GM23338 (cell line): ENCODE data around the gene BMPR1B. TPM values are rescaled to one million over a fixed set of nuclear protein-coding genes. Genes with fewer than 3 reads are reported as not detected.

ENCODE experiments used
- ATAC-seq: fragments of 200-7000 bp; cut with Tn5 transposase; 3 replicates; pipeline ENCODE4 v1.9.1; 2020
- DNase-seq: peaks from one replicate; pipeline ENCODE4 v3.0.0-alpha.2; 2015; ENCODE audit warnings: low spot score
- H2AFZ ChIP-seq: fragments of 200-600 bp; sonication (generic); 2 replicates; pipeline ENCODE4 v1.8.0; 2016; ENCODE audit warnings: antibody characterized with exemption, mild to moderate bottlenecking, moderate library complexity
- H3F3A ChIP-seq: fragments of 200-600 bp; sonication (generic); replicated peaks from 2 replicates; pipeline ENCODE4 v1.8.0; 2017; ENCODE audit warnings: antibody characterized with exemption, mixed run types, low read depth
- H3K27ac ChIP-seq: fragments of 200-600 bp; sonication (generic); 2 replicates; pipeline ENCODE4 v1.6.1; 2016; ENCODE audit warnings: low read depth
- H3K27me3 ChIP-seq: fragments of 200-600 bp; sonication (generic); 2 replicates; pipeline ENCODE4 v1.8.0; 2016; ENCODE audit warnings: mild to moderate bottlenecking, mixed run types, moderate library complexity; ENCODE audit not compliant: insufficient read depth
- H3K36me3 ChIP-seq: fragments of 200-600 bp; sonication (generic); 2 replicates; pipeline ENCODE4 v1.8.0; 2016; ENCODE audit warnings: mild to moderate bottlenecking; ENCODE audit not compliant: insufficient read depth
- H3K4me1 ChIP-seq: fragments of 200-600 bp; sonication (generic); 2 replicates; pipeline ENCODE4 v1.8.0; 2016; ENCODE audit warnings: mild to moderate bottlenecking, moderate library complexity; ENCODE audit not compliant: insufficient read depth
- H3K4me2 ChIP-seq: fragments of 200-600 bp; sonication (generic); 2 replicates; pipeline ENCODE4 v1.7.1; 2017; ENCODE audit warnings: mixed run types
- H3K4me3 ChIP-seq: fragments of 200-600 bp; sonication (generic); 2 replicates; pipeline ENCODE4 v1.6.1; 2016; ENCODE audit warnings: mixed run types
- H3K79me2 ChIP-seq: fragments of 200-600 bp; sonication (generic); replicated peaks from 2 replicates; pipeline ENCODE4 v1.8.0; 2017; ENCODE audit warnings: mild to moderate bottlenecking; ENCODE audit not compliant: insufficient read depth
- H3K9me2 ChIP-seq: fragments of 200-600 bp; sonication (generic); 2 replicates; pipeline ENCODE4 v1.8.0; 2017; ENCODE audit not compliant: insufficient read depth
- H4K20me1 ChIP-seq: fragments of 200-600 bp; sonication (generic); replicated peaks from 2 replicates; pipeline ENCODE4 v1.8.0; 2017; ENCODE audit warnings: mild to moderate bottlenecking; ENCODE audit not compliant: insufficient read depth
- H3K27ac Mint-ChIP-seq: 2 replicates; pipeline ENCODE4 v1.8.0; 2020; ENCODE audit warnings: inconsistent platforms, mild to moderate bottlenecking, moderate library complexity, mixed read lengths
- H3K27me3 Mint-ChIP-seq: 3 replicates; pipeline ENCODE4 v1.8.0; 2022; ENCODE audit warnings: low read depth, mild to moderate bottlenecking, moderate library complexity, mixed read lengths, inconsistent platforms; ENCODE audit not compliant: insufficient read depth, poor library complexity
- H3K36me3 Mint-ChIP-seq: 3 replicates; pipeline ENCODE4 v1.8.0; 2021; ENCODE audit warnings: low read depth, mild to moderate bottlenecking, inconsistent platforms, moderate library complexity, mixed read lengths
- H3K4me1 Mint-ChIP-seq: 3 replicates; pipeline ENCODE4 v1.8.0; 2020; ENCODE audit warnings: mild to moderate bottlenecking, inconsistent platforms, mixed read lengths
- H3K4me3 Mint-ChIP-seq: 3 replicates; pipeline ENCODE4 v1.8.0; 2021; ENCODE audit warnings: moderate library complexity, mild to moderate bottlenecking, inconsistent platforms, mixed read lengths
- H3K9me3 Mint-ChIP-seq: 3 replicates; pipeline ENCODE4 v1.8.0; 2020; ENCODE audit warnings: moderate library complexity, mild to moderate bottlenecking, inconsistent platforms, mixed read lengths
- CREB1 ChIP-seq: fragments of 250-450 bp; sonication (Bioruptor Pico); IDR thresholded peaks from 2 replicates; pipeline ENCODE4 v1.5.0; 2020; ENCODE audit warnings: low read depth, mild to moderate bottlenecking, moderate library complexity
- EZH2phosphoT487 ChIP-seq: fragments of 200-600 bp; sonication (generic); IDR thresholded peaks from one replicate; pipeline ENCODE4 v1.8.1; 2018; ENCODE audit warnings: antibody characterized with exemption; ENCODE audit not compliant: unreplicated experiment
- JUNB ChIP-seq: IDR thresholded peaks from one replicate; pipeline ENCODE4 v1.6.1; 2016; ENCODE audit warnings: antibody characterized with exemption; ENCODE audit not compliant: unreplicated experiment
- NANOG ChIP-seq: IDR thresholded peaks from 2 replicates; pipeline ENCODE4 v1.6.1; 2016; ENCODE audit warnings: antibody characterized with exemption, borderline replicate concordance
- POLR2AphosphoS5 ChIP-seq: IDR thresholded peaks from 2 replicates; pipeline ENCODE4 v1.6.1; 2016; ENCODE audit warnings: antibody characterized with exemption, low read depth
- REST ChIP-seq: IDR thresholded peaks from one replicate; pipeline ENCODE4 v1.6.1; 2018; ENCODE audit warnings: antibody characterized with exemption; ENCODE audit not compliant: unreplicated experiment
- STAT1 ChIP-seq: IDR thresholded peaks from one replicate; pipeline ENCODE4 v1.6.1; 2016; ENCODE audit warnings: antibody characterized with exemption; ENCODE audit not compliant: unreplicated experiment
- ZNF114 ChIP-seq: fragments of 250-450 bp; sonication (Bioruptor Pico); IDR thresholded peaks from 2 replicates; pipeline ENCODE4 v1.5.0; 2020; ENCODE audit warnings: mild to moderate bottlenecking, moderate library complexity
- ZNF331 ChIP-seq: fragments of 250-450 bp; sonication (Bioruptor Pico); IDR thresholded peaks from 2 replicates; pipeline ENCODE4 v1.5.0; 2020; ENCODE audit warnings: low read depth, mild to moderate bottlenecking, moderate library complexity
- ZNF462 ChIP-seq: fragments of 250-450 bp; sonication (Bioruptor Pico); IDR thresholded peaks from 2 replicates; pipeline ENCODE4 v1.5.0; 2020; ENCODE audit warnings: mild to moderate bottlenecking, moderate library complexity
- polyA plus RNA-seq: library from polyadenylated mRNA; unstranded; fragments of >200 nt; fragmentation: Nextera tagmentation; extraction: Ambion mirVana; gene quantifications from 2 replicates; pipeline ENCODE4 v1.2.1, GENCODE V29; 2016
- total RNA-seq: library from RNA; depleted of rRNA; stranded (reverse); fragments of >200 nt; shearing (Covaris generic); gene quantifications from 2 replicates; pipeline ENCODE4 v1.2.3, GENCODE V29; 2014

The BMPR1B gene
- total and polyA plus RNA-seq, 2 experiments from 2014 or later, result 0.48 to 1.0 TPM

GRCh38 chr4:94852616-94853015 lies 94.9 kb downstream of the BMPR1B start:
- H3K36me3 ChIP-seq, result no peaks in the 10 kb centered on the region; the same call in 1 of the 2 replicates
- no peaks in the 10 kb centered on the region for H3K9me3 Mint-ChIP-seq
- H3K4me3 Mint-ChIP-seq, result no peak overlapping the region

More at GRCh38 chr4:94852616-94853015, 94.9 kb downstream of the BMPR1B start:
- no peaks in the 10 kb centered on the region for H3K27me3 ChIP-seq
- H3K4me1 Mint-ChIP-seq, result peaks cover 16% of the 10 kb centered on the region
- no peaks in the 10 kb centered on the region for H3F3A ChIP-seq
- no peaks in the 10 kb centered on the region for H3K79me2 ChIP-seq
- peaks cover 2% of the 10 kb centered on the region for H3K27me3 Mint-ChIP-seq
- H2AFZ ChIP-seq, result no peak overlapping the region
- no peaks in the 10 kb centered on the region for H3K9me2 ChIP-seq
- TF ChIP-seq JUNB (no peak), ZNF114 (CRISPR knock-in tag) (no peak), STAT1 (no peak), EZH2phosphoT487 (no peak), ZNF462 (CRISPR knock-in tag) (no peak), CREB1 (no peak), ZNF331 (no peak), NANOG (no peak), POLR2AphosphoS5 (no peak), REST (no peak)
- H3K4me2 ChIP-seq, result no peak overlapping the region
- H4K20me1 ChIP-seq, result no peaks in the 10 kb centered on the region
- no peaks in the 10 kb centered on the region for H3K36me3 Mint-ChIP-seq
- no peak overlapping the region for H3K27ac Mint-ChIP-seq
- ATAC-seq, result no peak
- no peak overlapping the region for H3K4me3 ChIP-seq
- no peak for DNase-seq
- H3K4me1 ChIP-seq, result no peaks in the 10 kb centered on the region
- no peak overlapping the region for H3K27ac ChIP-seq
